CD14-positive monocyte (primary cell): ENCODE data around the gene KDM7A. TPM values are rescaled to one million over a fixed set of nuclear protein-coding genes. Genes with fewer than 3 reads are reported as not detected.

ENCODE experiments used
- DNase-seq, 3 donors: peaks; one replicate each; pipeline ENCODE4 v3.0.0-alpha.2; 2011 to 2022
- H2AFZ ChIP-seq: 2 replicates; pipeline ENCODE4 v1.6.0; 2012; ENCODE audit warnings: mild to moderate bottlenecking, low read depth, low read length, inconsistent platforms; ENCODE audit not compliant: insufficient read depth, poor library complexity, severe bottlenecking
- H3K27ac ChIP-seq, 2 donors: 1 replicate in 1 of 2; 2 replicates in 1 of 2; pipeline ENCODE4 v1.5.1; 2012 to 2013; ENCODE audit warnings: low read length in 2 of 2, control low read depth in 1 of 2, inconsistent platforms in 1 of 2, low read depth in 1 of 2, mild to moderate bottlenecking in 1 of 2
- H3K27me3 ChIP-seq, 2 donors: one replicate each; pipeline versions ENCODE4 v1.6.0 to v1.6.1; 2011 to 2013; ENCODE audit warnings: low read length in 2 of 2; ENCODE audit not compliant: control insufficient read depth in 2 of 2, insufficient read depth in 2 of 2
- H3K36me3 ChIP-seq, 2 donors: replicated peaks in 1 of 2; 1 replicate in 1 of 2; 2 replicates in 1 of 2; pipeline versions ENCODE4 v1.5.1 to v1.6.1; 2012 to 2013; ENCODE audit warnings: low read length in 2 of 2, control low read depth in 1 of 2, inconsistent platforms in 1 of 2, mild to moderate bottlenecking in 1 of 2; ENCODE audit not compliant: insufficient read depth in 2 of 2, control insufficient read depth in 1 of 2
- H3K4me1 ChIP-seq, 2 donors: 1 replicate in 1 of 2; 2 replicates in 1 of 2; pipeline versions ENCODE4 v1.5.1 to v1.6.1; 2012 to 2013; ENCODE audit warnings: low read length in 2 of 2, control low read depth in 1 of 2, inconsistent platforms in 1 of 2, mild to moderate bottlenecking in 1 of 2, moderate library complexity in 1 of 2; ENCODE audit not compliant: insufficient read depth in 2 of 2, control insufficient read depth in 1 of 2
- H3K4me2 ChIP-seq: replicated peaks from 2 replicates; pipeline ENCODE3; 2012; ENCODE audit warnings: low read length, moderate library complexity, mild to moderate bottlenecking; ENCODE audit not compliant: poor library complexity, severe bottlenecking; ENCODE audit errors: extremely low read depth
- H3K4me3 ChIP-seq, 3 experiments: fragments of 200-600 bp in 1 of 3; sonication (generic) in 1 of 3; replicated peaks in 1 of 3; 1 replicate in 2 of 3; 2 replicates in 1 of 3; pipeline ENCODE4 v1.5.1; 2011 to 2013; ENCODE audit warnings: low read length in 3 of 3, mild to moderate bottlenecking in 3 of 3, control low read depth in 2 of 3, low read depth in 2 of 3, inconsistent platforms in 1 of 3, moderate library complexity in 1 of 3
- H3K79me2 ChIP-seq: 2 replicates; pipeline ENCODE4 v1.6.0; 2012; ENCODE audit warnings: mild to moderate bottlenecking, control low read depth, inconsistent platforms, low read length, moderate library complexity; ENCODE audit not compliant: insufficient read depth
- H3K9ac ChIP-seq: 2 replicates; pipeline ENCODE4 v1.6.0; 2017; ENCODE audit warnings: low read length, mild to moderate bottlenecking; ENCODE audit not compliant: insufficient read depth, poor library complexity, severe bottlenecking
- H3K9me3 ChIP-seq, 2 donors: replicated peaks in 1 of 2; 1 replicate in 1 of 2; 2 replicates in 1 of 2; pipeline versions ENCODE4 v1.5.1 to v1.6.1; 2012 to 2013; ENCODE audit warnings: low read length in 2 of 2, control low read depth in 1 of 2; ENCODE audit not compliant: control insufficient read depth in 1 of 2, insufficient read depth in 1 of 2
- H4K20me1 ChIP-seq: 2 replicates; pipeline ENCODE4 v1.6.0; 2012; ENCODE audit warnings: mild to moderate bottlenecking, low read length, control low read depth, moderate library complexity; ENCODE audit not compliant: insufficient read depth
- H3K27ac Mint-ChIP-seq, 7 donors: one replicate each; pipeline ENCODE4 v1.8.0; 2020; ENCODE audit warnings: mild to moderate bottlenecking in 7 of 7, mixed read lengths in 7 of 7, moderate library complexity in 6 of 7, inconsistent platforms in 2 of 7
- H3K27me3 Mint-ChIP-seq, 3 donors: one replicate each; pipeline ENCODE4 v1.8.0; 2021 to 2022; ENCODE audit warnings: low read depth in 3 of 3, mild to moderate bottlenecking in 3 of 3, mixed read lengths in 3 of 3, moderate library complexity in 3 of 3, inconsistent platforms in 1 of 3
- H3K36me3 Mint-ChIP-seq, 2 donors: one replicate each; pipeline ENCODE4 v1.8.0; 2020; ENCODE audit warnings: mixed read lengths in 2 of 2, inconsistent platforms in 1 of 2, mild to moderate bottlenecking in 1 of 2
- H3K4me1 Mint-ChIP-seq: one replicate; pipeline ENCODE4 v1.8.0; 2020; ENCODE audit warnings: mild to moderate bottlenecking, mixed read lengths
- H3K4me3 Mint-ChIP-seq, 2 donors: one replicate each; pipeline ENCODE4 v1.8.0; 2020; ENCODE audit warnings: mild to moderate bottlenecking in 2 of 2, mixed read lengths in 2 of 2, moderate library complexity in 1 of 2
- H3K9me3 Mint-ChIP-seq, 7 donors: one replicate each; pipeline ENCODE4 v1.8.0; 2020 to 2022; ENCODE audit warnings: mixed read lengths in 7 of 7, mild to moderate bottlenecking in 6 of 7, moderate library complexity in 6 of 7, inconsistent platforms in 2 of 7
- WGBS: methylation state at CpG from one replicate; pipeline ENCODE4 v1.1.5; 2013; ENCODE audit warnings: missing lambda C conversion rate; ENCODE audit not compliant: insufficient coverage; 5-methylcytosine and 5-hydroxymethylcytosine counted together
- intact Hi-C, 2 donors: fragments of 100-400 bp; cut with micrococcal nuclease; formaldehyde crosslinking; loops; one replicate each; pipeline versions ENCODE4 v1.15.0 to v1.15.1; 2023
- polyA plus RNA-seq, 3 donors: library from polyadenylated mRNA; depleted of rRNA in 1 of 3; unstranded in 2 of 3; stranded (reverse) in 1 of 3; fragments of 300-500 nt in 2 of 3; fragments of >200 nt in 1 of 3; fragmentation: Illumina TruSeq in 2 of 3; gene quantifications; 1 replicate in 2 of 3; 2 replicates in 1 of 3; pipeline ENCODE4 v1.2.3, GENCODE V29; 2012 to 2021
- TF ChIP-seq, protein P1 (sequence below): fragments of 200-600 bp; IDR thresholded peaks from one replicate; pipeline ENCODE4 v1.8.0; 2022; ENCODE audit warnings: antibody characterized with exemption, mild to moderate bottlenecking

KDM7A gene
- polyA plus RNA-seq, 3 donors, result 4.9 to 37.9 (median 7.9) TPM

- Mint-ChIP-seq H3K9me3 (peaks cover 0 to 2% (median 0%) of the 10 kb centered on the region in 7 donors), H3K4me1 (peaks cover 19% of the 10 kb centered on the region), H3K36me3 (peaks cover 0 to 1% of the 10 kb centered on the region in 2 donors), H3K4me3 (no peak overlapping the region), H3K27ac (no peak overlapping the region), H3K27me3 (peaks cover 16 to 35% (median 27%) of the 10 kb centered on the region in 3 donors)
- 100% methylated on average over 3 of the region's 5 CpGs for WGBS
- Histone ChIP-seq H2AFZ (no peak overlapping the region), H3K4me2 (no peak overlapping the region), H3K4me1 (peaks cover 17 to 28% of the 10 kb centered on the region in 2 donors), H3K27ac (no peak overlapping the region), H4K20me1 (no peaks in the 10 kb centered on the region), H3K9me3 (no peaks in the 10 kb centered on the region), H3K79me2 (no peaks in the 10 kb centered on the region), H3K9ac (no peak overlapping the region), H3K36me3 (no peaks in the 10 kb centered on the region), H3K27me3 (peaks cover 0 to 14% of the 10 kb centered on the region in 2 donors), H3K4me3 (no peak overlapping the region)
- intact Hi-C loops, result no loop called here
- TF ChIP-seq, protein P1, sequence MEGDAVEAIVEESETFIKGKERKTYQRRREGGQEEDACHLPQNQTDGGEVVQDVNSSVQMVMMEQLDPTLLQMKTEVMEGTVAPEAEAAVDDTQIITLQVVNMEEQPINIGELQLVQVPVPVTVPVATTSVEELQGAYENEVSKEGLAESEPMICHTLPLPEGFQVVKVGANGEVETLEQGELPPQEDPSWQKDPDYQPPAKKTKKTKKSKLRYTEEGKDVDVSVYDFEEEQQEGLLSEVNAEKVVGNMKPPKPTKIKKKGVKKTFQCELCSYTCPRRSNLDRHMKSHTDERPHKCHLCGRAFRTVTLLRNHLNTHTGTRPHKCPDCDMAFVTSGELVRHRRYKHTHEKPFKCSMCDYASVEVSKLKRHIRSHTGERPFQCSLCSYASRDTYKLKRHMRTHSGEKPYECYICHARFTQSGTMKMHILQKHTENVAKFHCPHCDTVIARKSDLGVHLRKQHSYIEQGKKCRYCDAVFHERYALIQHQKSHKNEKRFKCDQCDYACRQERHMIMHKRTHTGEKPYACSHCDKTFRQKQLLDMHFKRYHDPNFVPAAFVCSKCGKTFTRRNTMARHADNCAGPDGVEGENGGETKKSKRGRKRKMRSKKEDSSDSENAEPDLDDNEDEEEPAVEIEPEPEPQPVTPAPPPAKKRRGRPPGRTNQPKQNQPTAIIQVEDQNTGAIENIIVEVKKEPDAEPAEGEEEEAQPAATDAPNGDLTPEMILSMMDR, result no peak
- DNase-seq, result no peak
Observed at GRCh38 chr7:140225562-140226249, 48.9 kb upstream of the KDM7A start.

GRCh38 chr7:140223515-140224221, 46.9 kb upstream of the KDM7A start:
- H3K4me3 Mint-ChIP-seq, result no peak overlapping the region
- peaks cover 0 to 4% (median 2%) of the 10 kb centered on the region in 7 donors for H3K9me3 Mint-ChIP-seq
- TF ChIP-seq, protein P1, result no peak
- no peak overlapping the region for H3K4me2 ChIP-seq
- H3K4me1 ChIP-seq, result peaks cover 6 to 11% of the 10 kb centered on the region in 2 donors
- no peaks in the 10 kb centered on the region for H4K20me1 ChIP-seq
- no peaks in the 10 kb centered on the region for H3K36me3 ChIP-seq
- H3K79me2 ChIP-seq, result no peaks in the 10 kb centered on the region
- H3K9me3 ChIP-seq, result peaks cover 0 to 2% of the 10 kb centered on the region in 2 donors
- no peak for DNase-seq
- H3K27me3 ChIP-seq, result peaks cover 0 to 9% of the 10 kb centered on the region in 2 donors
- intact Hi-C loops, result no loop called here
- WGBS, result 97% methylated on average over 15 of the region's 15 CpGs
- peaks cover 0 to 5% of the 10 kb centered on the region in 2 donors for H3K36me3 Mint-ChIP-seq
- no peak overlapping the region for H3K9ac ChIP-seq
- peaks cover 11% of the 10 kb centered on the region for H3K4me1 Mint-ChIP-seq
- peak overlapping the region in 1 of 7 donors; percentile 47 for H3K27ac Mint-ChIP-seq
- H3K27ac ChIP-seq, result no peak overlapping the region
- H3K4me3 ChIP-seq, result no peak overlapping the region
- no peak overlapping the region for H2AFZ ChIP-seq
- H3K27me3 Mint-ChIP-seq, result peaks cover 16 to 36% (median 20%) of the 10 kb centered on the region in 3 donors
